H1 (cell line): ENCODE results near the gene ARPC2. TPM values are rescaled to one million over a fixed set of nuclear protein-coding genes. Genes with fewer than 3 reads are reported as not detected.

ENCODE experiments used
- CTCF ChIA-PET: fragments of 300-600 bp; sonication (Branson Sonifier 250); formaldehyde crosslinking; loops from one replicate; lab custom pipeline; 2021; ENCODE audit not compliant: partially characterized antibody; lab: Charles Lee
- POLR2A ChIA-PET: fragments of 300-600 bp; sonication (Branson Sonifier 250); formaldehyde crosslinking; loops from one replicate; lab custom pipeline; 2021; ENCODE audit warnings: inconsistent platforms; ENCODE audit not compliant: partially characterized antibody; lab: Charles Lee
- DNase-seq, 2 experiments: peaks; one replicate each; pipeline versions ENCODE4 v3.0.0 to v3.0.0-alpha.2; 2010 to 2022; ENCODE audit warnings: low spot score in 2 of 2, low read depth in 1 of 2, mixed read lengths in 1 of 2
- FAIRE-seq: peaks from 2 replicates; lab custom pipeline; 2011; peaks lifted over from hg19 to GRCh38; lab: Jason Lieb, UNC
- H2AFZ ChIP-seq: 2 replicates; pipeline ENCODE4 v1.8.1; 2012; ENCODE audit warnings: low read length, inconsistent platforms
- H2AK5ac ChIP-seq: 2 replicates; pipeline ENCODE4 v1.6.1; 2013; ENCODE audit warnings: low read depth, low read length
- H2BK120ac ChIP-seq: replicated peaks from 2 replicates; pipeline ENCODE3; 2013; ENCODE audit warnings: low read depth, low read length, inconsistent platforms
- H2BK12ac ChIP-seq: 2 replicates; pipeline ENCODE4 v1.6.1; 2013; ENCODE audit warnings: low read depth, low read length
- H2BK15ac ChIP-seq: 2 replicates; pipeline ENCODE4 v1.6.1; 2013; ENCODE audit warnings: low read length
- H2BK20ac ChIP-seq: 2 replicates; pipeline ENCODE4 v1.6.1; 2013; ENCODE audit warnings: low read length
- H2BK5ac ChIP-seq: 2 replicates; pipeline ENCODE4 v1.6.1; 2013; ENCODE audit warnings: low read depth, low read length
- H3K14ac ChIP-seq: 2 replicates; pipeline ENCODE4 v1.6.1; 2013; ENCODE audit warnings: inconsistent platforms; ENCODE audit not compliant: insufficient read length
- H3K18ac ChIP-seq: 2 replicates; pipeline ENCODE4 v1.6.1; 2013; ENCODE audit warnings: low read length; ENCODE audit errors: extremely low read depth
- H3K23ac ChIP-seq: 2 replicates; pipeline ENCODE4 v1.6.1; 2013; ENCODE audit warnings: inconsistent platforms; ENCODE audit not compliant: insufficient read length
- H3K23me2 ChIP-seq: 2 replicates; pipeline ENCODE4 v1.6.1; 2013; ENCODE audit warnings: low read depth, low read length
- H3K27ac ChIP-seq: 2 replicates; pipeline ENCODE4 v1.6.1; 2011; ENCODE audit warnings: low read depth, low read length, inconsistent platforms
- H3K27me3 ChIP-seq, 4 experiments: replicated peaks in 1 of 4; 1 replicate in 1 of 4; 2 replicates in 3 of 4; pipeline versions ENCODE4 v1.6.1 to v1.8.1; 2011 to 2013; ENCODE audit warnings: low read length in 3 of 4, mild to moderate bottlenecking in 3 of 4, inconsistent platforms in 2 of 4, mixed read lengths in 2 of 4, moderate library complexity in 1 of 4; ENCODE audit not compliant: control insufficient read depth in 3 of 4, insufficient read depth in 3 of 4; ENCODE audit errors: extremely low read depth in 1 of 4
- H3K36me3 ChIP-seq, 4 experiments: 2 replicates each; pipeline versions ENCODE4 v1.6.1 to v1.8.1; 2011 to 2013; ENCODE audit warnings: mild to moderate bottlenecking in 4 of 4, low read length in 3 of 4, moderate library complexity in 2 of 4, control low read depth in 1 of 4, inconsistent platforms in 1 of 4; ENCODE audit not compliant: insufficient read depth in 4 of 4, control insufficient read depth in 2 of 4
- H3K4ac ChIP-seq: replicated peaks from 2 replicates; pipeline ENCODE3; 2013; ENCODE audit warnings: low read length, low read depth, mixed read lengths, inconsistent platforms; ENCODE audit not compliant: insufficient read length
- H3K4me1 ChIP-seq, 4 experiments: replicated peaks in 1 of 4; 1 replicate in 1 of 4; 2 replicates in 3 of 4; pipeline versions ENCODE4 v1.6.1 to v1.8.1; 2011 to 2013; ENCODE audit warnings: low read length in 3 of 4, inconsistent platforms in 2 of 4, mixed read lengths in 1 of 4; ENCODE audit not compliant: insufficient read depth in 4 of 4, control insufficient read depth in 3 of 4
- H3K4me2 ChIP-seq, 2 experiments: 2 replicates each; pipeline versions ENCODE4 v1.6.1 to v1.8.1; 2011 to 2013; ENCODE audit warnings: low read depth in 2 of 2, low read length in 2 of 2, control low read depth in 1 of 2, inconsistent platforms in 1 of 2, mild to moderate bottlenecking in 1 of 2; ENCODE audit not compliant: insufficient read depth in 1 of 2
- H3K4me3 ChIP-seq, 4 experiments: fragments of 200-600, 300-600 bp in 1 of 4; sonication (generic), shearing (Covaris generic), sonication (Bioruptor Twin) in 1 of 4; 2 replicates each; pipeline versions ENCODE4 v1.5.1 to v1.8.1; 2011 to 2016; ENCODE audit warnings: low read length in 4 of 4, low read depth in 3 of 4, control low read depth in 2 of 4, inconsistent platforms in 2 of 4, mild to moderate bottlenecking in 2 of 4, mixed read lengths in 1 of 4, moderate library complexity in 1 of 4; ENCODE audit not compliant: insufficient read depth in 2 of 4; ENCODE audit errors: extremely low read depth in 1 of 4
- H3K56ac ChIP-seq: replicated peaks from 2 replicates; pipeline ENCODE3; 2013; ENCODE audit warnings: low read depth, mild to moderate bottlenecking, mixed read lengths, low read length, inconsistent platforms; ENCODE audit not compliant: insufficient read length
- H3K79me1 ChIP-seq: 2 replicates; pipeline ENCODE4 v1.6.1; 2013; ENCODE audit warnings: low read depth, low read length, control low read depth
- H3K79me2 ChIP-seq, 2 experiments: 2 replicates each; pipeline versions ENCODE4 v1.6.1 to v1.8.1; 2012 to 2013; ENCODE audit warnings: low read length in 2 of 2, mild to moderate bottlenecking in 2 of 2, inconsistent platforms in 1 of 2; ENCODE audit not compliant: insufficient read depth in 2 of 2, control insufficient read depth in 1 of 2
- H3K9ac ChIP-seq, 4 experiments: replicated peaks in 1 of 4; 1 replicate in 1 of 4; 2 replicates in 3 of 4; pipeline versions ENCODE4 v1.6.1 to v1.8.1; 2011 to 2013; ENCODE audit warnings: low read depth in 3 of 4, low read length in 3 of 4, control low read depth in 2 of 4, mild to moderate bottlenecking in 2 of 4, moderate library complexity in 2 of 4, inconsistent platforms in 1 of 4; ENCODE audit errors: extremely low read depth in 1 of 4
- H3K9me3 ChIP-seq, 2 experiments: 2 replicates each; pipeline versions ENCODE4 v1.6.1 to v1.8.1; 2012 to 2013; ENCODE audit warnings: mild to moderate bottlenecking in 2 of 2, moderate library complexity in 2 of 2, control low read depth in 1 of 2, inconsistent platforms in 1 of 2, low read depth in 1 of 2, low read length in 1 of 2, mixed read lengths in 1 of 2; ENCODE audit not compliant: insufficient read depth in 2 of 2
- H4K20me1 ChIP-seq, 2 experiments: replicated peaks in 1 of 2; 2 replicates each; pipeline versions ENCODE3 to v1.8.1; 2011 to 2013; ENCODE audit warnings: inconsistent platforms in 2 of 2, low read length in 2 of 2, mild to moderate bottlenecking in 1 of 2; ENCODE audit not compliant: insufficient read depth in 2 of 2, control insufficient read depth in 1 of 2
- H4K5ac ChIP-seq: 2 replicates; pipeline ENCODE4 v1.6.1; 2013; ENCODE audit warnings: low read length, low read depth, mixed read lengths, inconsistent platforms; ENCODE audit not compliant: insufficient read length
- H4K8ac ChIP-seq: 2 replicates; pipeline ENCODE4 v1.8.0; 2013; ENCODE audit warnings: mild to moderate bottlenecking, moderate library complexity, low read length, inconsistent platforms; ENCODE audit not compliant: insufficient read depth; ENCODE audit errors: extremely low read depth
- H4K91ac ChIP-seq: replicated peaks from 2 replicates; pipeline ENCODE3; 2013; ENCODE audit warnings: low read length, mixed read lengths, inconsistent platforms; ENCODE audit not compliant: insufficient read length
- HDAC6 ChIP-seq: IDR thresholded peaks from one replicate; pipeline ENCODE4 v1.7.1; 2012; ENCODE audit warnings: low read depth, mild to moderate bottlenecking, inconsistent platforms, low read length, moderate library complexity
- POU5F1 ChIP-seq: IDR thresholded peaks from 2 replicates; pipeline ENCODE4 v1.6.1; 2011; ENCODE audit warnings: low read depth, mild to moderate bottlenecking, low read length, moderate library complexity
- TAF1 ChIP-seq: IDR thresholded peaks from 2 replicates; pipeline ENCODE4 v1.6.1; 2011; ENCODE audit warnings: mild to moderate bottlenecking, low read depth, low read length
- YY1 ChIP-seq: IDR thresholded peaks from 2 replicates; pipeline ENCODE4 v1.6.1; 2011; ENCODE audit warnings: low read depth, mild to moderate bottlenecking, low read length
- WGBS, 2 experiments: shearing (Covaris generic) in 1 of 2; methylation state at CpG; one replicate each; pipeline versions ENCODE4 v1.1.6 to v1.1.7; 2013 to 2015; ENCODE audit warnings: low lambda C conversion rate in 2 of 2, mixed read lengths in 2 of 2, inconsistent platforms in 1 of 2, low coverage in 1 of 2, missing lambda C conversion rate in 1 of 2; ENCODE audit not compliant: insufficient replicate concordance in 2 of 2, insufficient coverage in 1 of 2, insufficient read length in 1 of 2; ENCODE audit errors: extremely low coverage in 1 of 2, missing lambda C conversion rate in 1 of 2; 5-methylcytosine and 5-hydroxymethylcytosine counted together
- polyA plus RNA-seq, 7 experiments: library from polyadenylated mRNA; depleted of rRNA in 3 of 7; stranded (reverse) in 5 of 7; unstranded in 2 of 7; fragments of >200 nt in 5 of 7; fragments of 200-250 nt in 2 of 7; gene quantifications; 1 replicate in 5 of 7; 2 replicates in 1 of 7; 4 replicates in 1 of 7; pipeline versions ENCODE4 v1.2.1 to v1.2.3, GENCODE V29; 2011 to 2013; ENCODE audit warnings: missing spikeins in 2 of 7, mixed read lengths in 2 of 7
- total RNA-seq: library from RNA; stranded (reverse); fragmentation: NEBNext Ultra II Directional; extraction: Animal tissue kit (Norgen Biotek cat#: 25700); gene quantifications from 2 replicates; pipeline ENCODE4 v1.2.1, GENCODE V29; 2021

Gene ARPC2
- total and polyA plus RNA-seq, 2 of the 8 experiments (the other 6 are each of a cell fraction or from before 2014, with no cell fraction given), result 174 to 195 TPM

DNA sequence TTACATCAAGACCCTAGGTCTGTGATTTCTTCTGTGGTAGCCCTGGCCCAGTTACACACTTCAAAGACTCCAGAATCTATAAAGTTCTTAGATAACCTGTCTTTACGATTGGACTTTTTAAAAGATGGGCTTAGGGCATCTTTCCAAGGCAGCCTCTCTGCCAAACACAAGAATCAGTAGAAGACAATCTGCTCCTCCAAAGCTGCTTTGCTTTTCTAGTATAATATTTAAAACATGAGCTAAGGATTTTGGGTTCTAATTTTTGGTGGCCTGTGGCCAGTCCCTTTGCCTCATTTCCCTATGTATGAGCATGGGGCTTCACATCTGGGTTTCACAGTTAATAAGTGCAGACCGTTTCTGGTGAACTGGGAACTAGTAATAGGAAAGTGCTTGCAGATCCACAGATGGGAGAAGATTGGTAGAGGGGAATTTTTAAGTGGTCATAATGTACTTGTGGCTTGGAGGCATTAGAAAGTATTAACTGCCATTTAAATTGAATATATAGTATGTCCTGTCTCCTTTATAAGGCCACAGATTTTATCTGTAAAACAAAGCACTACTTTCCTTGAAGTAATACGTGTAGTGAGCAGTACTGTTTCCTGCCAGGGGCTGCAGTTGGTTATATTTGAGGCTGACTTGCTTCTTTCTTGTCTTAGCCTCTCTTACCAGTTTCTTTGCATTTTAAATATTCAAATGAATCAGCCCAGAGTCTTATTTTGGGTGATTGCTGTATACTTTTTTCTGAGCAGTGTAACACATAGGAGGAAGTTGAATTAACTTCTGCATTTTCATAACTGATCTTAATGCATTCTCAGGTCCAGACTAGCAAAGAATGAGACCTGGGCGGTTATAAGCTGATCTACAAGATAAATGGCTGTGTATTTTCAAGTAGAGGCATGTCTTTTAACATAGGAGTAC is 1.5 kb downstream of the ARPC2 start:
- Histone ChIP-seq H3K79me2 (peaks cover 44 to 60% of the 10 kb centered on the region in 2 experiments), H3K4me2 (peak overlapping the region; percentile 64 to 92), H2BK120ac (no peak overlapping the region), H3K14ac (no peak overlapping the region), H3K27me3 (no peaks in the 10 kb centered on the region), H3K79me1 (peaks cover 14% of the 10 kb centered on the region; the same call in 1 of the 2 replicates), H2AK5ac (no peak overlapping the region), H3K23ac (no peak overlapping the region), H3K27ac (no peak overlapping the region), H4K91ac (no peak overlapping the region), H2AFZ (no peak overlapping the region), H3K4ac (no peak overlapping the region), H3K23me2 (peaks cover 2% of the 10 kb centered on the region; the same call in 1 of the 2 replicates), H3K4me3 (peak overlapping the region; percentile 87 to 93 (median 92)), H3K56ac (no peak overlapping the region), H3K9ac (peak overlapping the region in 1 of 4 experiments; percentile 85; a peak in 4 of 7 replicates), H3K36me3 (peaks cover 0 to 9% (median 0%) of the 10 kb centered on the region in 4 experiments; a peak in 2 of 8 replicates), H4K5ac (no peak overlapping the region), H2BK20ac (no peak overlapping the region), H2BK15ac (no peak overlapping the region), H4K8ac (no peak overlapping the region), H4K20me1 (peaks cover 4 to 14% of the 10 kb centered on the region in 2 experiments), H3K18ac (no peak overlapping the region), H2BK5ac (no peak overlapping the region), H3K9me3 (no peaks in the 10 kb centered on the region), H2BK12ac (no peak overlapping the region), H3K4me1 (peaks cover 0 to 10% (median 3%) of the 10 kb centered on the region in 4 experiments; a peak in 3 of 7 replicates)
- ChIA-PET POLR2A (interaction anchor here (0.7 to 1.2 kb wide), 2 partner anchors 12 kb away, joined by 3 to 4 read pairs; no protein-coding TSS in a partner anchor), CTCF (interaction anchor here (0.6 to 2.1 kb wide), 4 partner anchors 31 to 377 kb away, joined by 3 to 6 read pairs (median 4); no protein-coding TSS in a partner anchor)
- DNase-seq, result no peak
- FAIRE-seq, result no peak
- WGBS, 2 experiments, result 71% methylated on average over 4 of the region's 4 CpGs; no CpG with 5 or more reads in 1 of the 2 experiments
- TF ChIP-seq YY1 (no peak), HDAC6 (no peak), TAF1 (no peak), POU5F1 (no peak)
